SK-N-SH (cell line): Measurements from ENCODE around the gene SPINK8. TPM values are rescaled to one million over a fixed set of nuclear protein-coding genes. Genes with fewer than 3 reads are reported as not detected.
"Not testable (repeated sequence)": the region's sequence is repeated elsewhere in the genome, so short reads cannot be mapped to it uniquely, and the experiment has no call there.

Experiments
- CTCF ChIA-PET: fragments of 300-600, 350-600 bp; formaldehyde crosslinking; extraction: SDS; loops from one replicate; lab custom pipeline; 2021; lab: Yijun Ruan, JAX
- POLR2A ChIA-PET: fragments of 350-600 bp; sonication (Branson Sonifier 250); formaldehyde crosslinking; extraction: SDS; loops from one replicate; lab custom pipeline; 2020; ENCODE audit warnings: antibody characterized with exemption, inconsistent platforms; lab: Yijun Ruan, JAX
- DNase-seq: peaks from one replicate; pipeline ENCODE4 v3.0.0; 2012
- H2AFZ ChIP-seq: fragments of 200-600 bp; sonication (generic); 2 replicates; pipeline ENCODE4 v1.8.1; 2016; ENCODE audit warnings: antibody characterized with exemption, mild to moderate bottlenecking, low read depth
- H3F3A ChIP-seq: fragments of 200-600 bp; sonication (generic); replicated peaks from 2 replicates; pipeline ENCODE3; 2016; ENCODE audit warnings: antibody characterized with exemption, mild to moderate bottlenecking; ENCODE audit not compliant: insufficient read depth
- H3K27ac ChIP-seq, 2 experiments: fragments of 200-500 bp in 1 of 2; fragments of 200-600 bp in 1 of 2; sonication (Bioruptor generic) in 1 of 2; sonication (generic), shearing (Covaris generic) in 1 of 2; 2 replicates each; pipeline versions ENCODE4 v1.5.1 to v1.6.1; 2014 to 2016; ENCODE audit warnings: low read depth in 2 of 2, inconsistent platforms in 1 of 2, low read length in 1 of 2, mild to moderate bottlenecking in 1 of 2, mixed read lengths in 1 of 2
- H3K27me3 ChIP-seq: fragments of 200-600 bp; sonication (generic), shearing (Covaris generic); 2 replicates; pipeline ENCODE4 v1.6.1; 2016; ENCODE audit warnings: mixed run types; ENCODE audit not compliant: insufficient read depth
- H3K36me3 ChIP-seq, 2 experiments: fragments of 200-500 bp in 1 of 2; fragments of 200-600 bp in 1 of 2; sonication (Bioruptor generic) in 1 of 2; sonication (generic) in 1 of 2; replicated peaks in 1 of 2; 2 replicates each; pipeline versions ENCODE3 to v1.5.1; 2014 to 2016; ENCODE audit warnings: low read length in 1 of 2, mild to moderate bottlenecking in 1 of 2; ENCODE audit not compliant: insufficient read depth in 2 of 2, control insufficient read depth in 1 of 2
- H3K4me1 ChIP-seq, 2 experiments: fragments of 200-500 bp in 1 of 2; fragments of 200-600 bp in 1 of 2; sonication (Bioruptor generic) in 1 of 2; sonication (generic), shearing (Covaris generic) in 1 of 2; 2 replicates each; pipeline versions ENCODE4 v1.5.1 to v1.6.1; 2014 to 2016; ENCODE audit warnings: low read depth in 1 of 2, low read length in 1 of 2, mixed run types in 1 of 2; ENCODE audit not compliant: insufficient read depth in 2 of 2, control insufficient read depth in 1 of 2
- H3K4me2 ChIP-seq: fragments of 200-600 bp; sonication (generic), shearing (Covaris generic); 2 replicates; pipeline ENCODE4 v1.6.1; 2017; ENCODE audit warnings: mixed run types
- H3K4me3 ChIP-seq, 2 experiments: fragments of 200-500 bp in 1 of 2; fragments of 200-600 bp in 1 of 2; sonication (Bioruptor generic) in 1 of 2; sonication (generic), shearing (Covaris generic) in 1 of 2; 2 replicates each; pipeline versions ENCODE4 v1.5.1 to v1.8.1; 2014 to 2016; ENCODE audit warnings: low read depth in 2 of 2, inconsistent platforms in 1 of 2, low read length in 1 of 2, mild to moderate bottlenecking in 1 of 2, mixed read lengths in 1 of 2, moderate library complexity in 1 of 2
- H3K79me2 ChIP-seq: fragments of 200-600 bp; sonication (generic); 2 replicates; pipeline ENCODE4 v1.8.1; 2017; ENCODE audit warnings: mild to moderate bottlenecking; ENCODE audit not compliant: insufficient read depth
- H3K9ac ChIP-seq: fragments of 200-600 bp; sonication (generic); 2 replicates; pipeline ENCODE4 v1.6.1; 2017; ENCODE audit warnings: mixed run types
- H3K9me2 ChIP-seq: fragments of 200-600 bp; sonication (generic); 2 replicates; pipeline ENCODE4 v1.6.1; 2017; ENCODE audit warnings: mixed run types
- H3K9me3 ChIP-seq: fragments of 200-600 bp; sonication (generic); 2 replicates; pipeline ENCODE4 v1.6.1; 2017; ENCODE audit warnings: mixed run types, mild to moderate bottlenecking, moderate library complexity
- H4K20me1 ChIP-seq: fragments of 200-600 bp; sonication (generic); 2 replicates; pipeline ENCODE4 v1.6.1; 2017; ENCODE audit warnings: mild to moderate bottlenecking, mixed run types; ENCODE audit not compliant: insufficient read depth
- CHD2 ChIP-seq: fragments of 150-350 bp; IDR thresholded peaks from 2 replicates; pipeline ENCODE4 v1.6.1; 2018; ENCODE audit warnings: low read length; ENCODE audit not compliant: partially characterized antibody
- GABPA ChIP-seq: IDR thresholded peaks from 2 replicates; pipeline ENCODE4 v1.4.0; 2012; ENCODE audit warnings: low read depth, mild to moderate bottlenecking
- GATA2 ChIP-seq: sonication (generic); formaldehyde crosslinking; IDR thresholded peaks from 2 replicates; pipeline ENCODE4 v1.5.0; 2020; ENCODE audit warnings: mild to moderate bottlenecking, missing genetic modification reagents
- MXI1 ChIP-seq: IDR thresholded peaks from 2 replicates; pipeline ENCODE4 v1.6.1; 2012; ENCODE audit warnings: mild to moderate bottlenecking, low read depth, low read length, improper control_type of control experiment
- NFIC ChIP-seq: IDR thresholded peaks from 2 replicates; pipeline ENCODE4 v1.4.0; 2012; ENCODE audit warnings: borderline replicate concordance
- PBX3 ChIP-seq: IDR thresholded peaks from 2 replicates; pipeline ENCODE4; 2012
- RAD21 ChIP-seq: IDR thresholded peaks from 2 replicates; pipeline ENCODE4 v1.6.1; 2012; ENCODE audit warnings: mild to moderate bottlenecking, low read length
- RCOR1 ChIP-seq: fragments of 150-350 bp; IDR thresholded peaks from 2 replicates; pipeline ENCODE4 v1.6.1; 2017; ENCODE audit warnings: antibody characterized with exemption, low read length
- RFX5 ChIP-seq: IDR thresholded peaks from 2 replicates; pipeline ENCODE4 v1.6.1; 2012; ENCODE audit warnings: mild to moderate bottlenecking, improper control_type of control experiment, low read length
- RXRA ChIP-seq: IDR thresholded peaks from 2 replicates; pipeline ENCODE4 v1.4.0; 2012; ENCODE audit warnings: low read depth, mild to moderate bottlenecking, borderline replicate concordance
- SIN3A ChIP-seq: IDR thresholded peaks from 2 replicates; pipeline ENCODE4 v1.6.1; 2012; ENCODE audit warnings: low read depth, mild to moderate bottlenecking, low read length, moderate library complexity, borderline replicate concordance
- SMC3 ChIP-seq: IDR thresholded peaks from 2 replicates; pipeline ENCODE4 v1.6.1; 2012; ENCODE audit warnings: low read depth, low read length, improper control_type of control experiment
- TAF1 ChIP-seq: IDR thresholded peaks from 2 replicates; pipeline ENCODE4 v1.6.1; 2012; ENCODE audit warnings: low read depth, mild to moderate bottlenecking, low read length, moderate library complexity, borderline replicate concordance
- TCF12 ChIP-seq: IDR thresholded peaks from 2 replicates; pipeline ENCODE4 v1.4.0; 2012
- TEAD4 ChIP-seq: IDR thresholded peaks from 2 replicates; pipeline ENCODE4 v1.4.0; 2012; ENCODE audit warnings: mild to moderate bottlenecking, borderline replicate concordance; ENCODE audit not compliant: insufficient read depth
- USF1 ChIP-seq: IDR thresholded peaks from 2 replicates; pipeline ENCODE4 v1.4.0; 2012; ENCODE audit warnings: low read depth, borderline replicate concordance
- WGBS: methylation state at CpG from one replicate; pipeline ENCODE4 v1.1.6; 2017; ENCODE audit warnings: low lambda C conversion rate; 5-methylcytosine and 5-hydroxymethylcytosine counted together
- polyA plus RNA-seq, 3 experiments: library from polyadenylated mRNA; depleted of rRNA; stranded (reverse); fragments of >200 nt; gene quantifications; 2 replicates each; pipeline ENCODE4 v1.2.3, GENCODE V29; 2012
- TF ChIP-seq, protein P1 (sequence below): IDR thresholded peaks from 2 replicates; pipeline ENCODE4 v1.4.0; 2012; ENCODE audit warnings: low read depth
- TF ChIP-seq, protein P2 (sequence below): fragments of 200-600 bp; sonication (generic); IDR thresholded peaks from 2 replicates; pipeline ENCODE4 v1.6.1; 2017; ENCODE audit warnings: antibody characterized with exemption, mild to moderate bottlenecking, moderate library complexity

The SPINK8 gene
- polyA plus RNA-seq, 1 of the 3 experiments (the other 2 are of a cell fraction): not detected

DNA sequence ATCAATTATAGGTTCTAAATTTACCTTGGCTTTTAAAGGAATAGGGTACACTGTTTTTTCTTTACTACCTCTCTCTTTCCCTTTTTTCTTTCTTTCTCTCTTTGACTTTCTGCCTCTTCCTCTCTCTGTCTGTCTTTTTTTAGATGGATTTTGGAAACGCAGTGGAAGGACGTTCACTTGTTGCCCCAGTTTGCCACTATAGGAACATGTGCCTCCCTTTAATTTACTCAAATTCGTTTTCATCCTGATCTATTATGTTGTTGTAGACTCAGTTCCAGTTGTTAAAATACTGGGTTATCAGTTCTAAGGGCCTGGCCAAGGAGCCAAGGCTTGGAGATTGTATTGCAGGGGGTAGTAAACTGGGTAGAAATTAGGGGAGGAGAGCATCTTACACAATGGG is 1.1 kb upstream of the SPINK8 start (continued):
- TF ChIP-seq, protein P1, sequence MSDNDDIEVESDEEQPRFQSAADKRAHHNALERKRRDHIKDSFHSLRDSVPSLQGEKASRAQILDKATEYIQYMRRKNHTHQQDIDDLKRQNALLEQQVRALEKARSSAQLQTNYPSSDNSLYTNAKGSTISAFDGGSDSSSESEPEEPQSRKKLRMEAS: no peak

GRCh38 chr3:48331706-48332435 is 1.6 kb downstream of the SPINK8 start:
- H3K36me3 ChIP-seq, POLR2A ChIA-PET, H3K4me3 ChIP-seq, H3F3A ChIP-seq, H3K9me3 ChIP-seq, H3K4me2 ChIP-seq, H3K27me3 ChIP-seq, H4K20me1 ChIP-seq, DNase-seq, H3K9me2 ChIP-seq, H3K4me1 ChIP-seq, H2AFZ ChIP-seq, CTCF ChIA-PET, H3K27ac ChIP-seq, H3K79me2 ChIP-seq, H3K9ac ChIP-seq: not testable (repeated sequence)
- WGBS: 66% methylated on average over 10 of the region's 10 CpGs

DNA sequence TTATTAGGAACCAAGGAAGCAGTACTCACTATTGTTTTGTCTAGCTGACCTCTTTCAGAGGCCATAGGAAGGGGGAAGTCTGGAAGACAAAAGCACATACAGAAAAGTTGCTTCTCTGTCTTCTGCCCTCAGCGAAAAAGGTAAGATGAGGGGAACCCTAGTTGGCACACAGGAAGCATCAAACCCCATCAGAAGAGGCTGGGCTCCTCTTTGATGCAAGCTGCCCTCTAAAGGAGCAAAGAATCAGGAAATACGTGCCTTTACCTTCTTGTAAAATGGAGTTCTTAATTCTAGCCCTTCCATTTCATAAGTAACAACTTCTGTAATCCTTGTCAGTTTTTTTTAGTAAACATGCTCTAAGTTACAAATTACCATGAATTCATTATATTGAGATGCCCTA is 12.5 kb downstream of the SPINK8 start:
- Histone ChIP-seq H3K9ac (no peak overlapping the region), H3K9me2 (no peaks in the 10 kb centered on the region), H4K20me1 (no peaks in the 10 kb centered on the region), H3K4me3 (no peak overlapping the region), H2AFZ (no peak overlapping the region), H3K27me3 (no peaks in the 10 kb centered on the region), H3K4me2 (no peak overlapping the region), H3K36me3 (no peaks in the 10 kb centered on the region), H3K27ac (no peak overlapping the region), H3K9me3 (no peaks in the 10 kb centered on the region), H3K4me1 (no peaks in the 10 kb centered on the region), H3F3A (no peaks in the 10 kb centered on the region), H3K79me2 (no peaks in the 10 kb centered on the region)
- ChIA-PET POLR2A (no interaction called here), CTCF (interaction anchor here (1.1 to 1.5 kb wide), 2 partner anchors 80 to 115 kb away, joined by 3 to 10 read pairs; no protein-coding TSS in a partner anchor)
- TF ChIP-seq RFX5 (no peak), USF1 (no peak), MXI1 (no peak), CHD2 (no peak), PBX3 (no peak), GATA2 (CRISPR knock-in tag) (no peak), GABPA (no peak), TCF12 (no peak), SMC3 (no peak), TAF1 (no peak), SIN3A (no peak), NFIC (no peak), RAD21 (no peak), RXRA (no peak), TEAD4 (no peak), RCOR1 (no peak)
- TF ChIP-seq, protein P2, sequence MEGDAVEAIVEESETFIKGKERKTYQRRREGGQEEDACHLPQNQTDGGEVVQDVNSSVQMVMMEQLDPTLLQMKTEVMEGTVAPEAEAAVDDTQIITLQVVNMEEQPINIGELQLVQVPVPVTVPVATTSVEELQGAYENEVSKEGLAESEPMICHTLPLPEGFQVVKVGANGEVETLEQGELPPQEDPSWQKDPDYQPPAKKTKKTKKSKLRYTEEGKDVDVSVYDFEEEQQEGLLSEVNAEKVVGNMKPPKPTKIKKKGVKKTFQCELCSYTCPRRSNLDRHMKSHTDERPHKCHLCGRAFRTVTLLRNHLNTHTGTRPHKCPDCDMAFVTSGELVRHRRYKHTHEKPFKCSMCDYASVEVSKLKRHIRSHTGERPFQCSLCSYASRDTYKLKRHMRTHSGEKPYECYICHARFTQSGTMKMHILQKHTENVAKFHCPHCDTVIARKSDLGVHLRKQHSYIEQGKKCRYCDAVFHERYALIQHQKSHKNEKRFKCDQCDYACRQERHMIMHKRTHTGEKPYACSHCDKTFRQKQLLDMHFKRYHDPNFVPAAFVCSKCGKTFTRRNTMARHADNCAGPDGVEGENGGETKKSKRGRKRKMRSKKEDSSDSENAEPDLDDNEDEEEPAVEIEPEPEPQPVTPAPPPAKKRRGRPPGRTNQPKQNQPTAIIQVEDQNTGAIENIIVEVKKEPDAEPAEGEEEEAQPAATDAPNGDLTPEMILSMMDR: no peak
- TF ChIP-seq, protein P1: no peak
- DNase-seq: no peak
- 53% methylated on average over 2 of the region's 2 CpGs for WGBS
